NCI-H748 treated with DMSO at 0.1 percent for 48 hours (cell line): ENCODE data around the gene SCRN1.
"Not testable (repeated sequence)": the region's sequence is repeated elsewhere in the genome, so short reads cannot be mapped to it uniquely, and the experiment has no call there.

Experiments used
- DNase-seq: peaks from one replicate; lab custom pipeline; 2025; lab: John Stamatoyannopoulos, UW

Gene SCRN1

DNA sequence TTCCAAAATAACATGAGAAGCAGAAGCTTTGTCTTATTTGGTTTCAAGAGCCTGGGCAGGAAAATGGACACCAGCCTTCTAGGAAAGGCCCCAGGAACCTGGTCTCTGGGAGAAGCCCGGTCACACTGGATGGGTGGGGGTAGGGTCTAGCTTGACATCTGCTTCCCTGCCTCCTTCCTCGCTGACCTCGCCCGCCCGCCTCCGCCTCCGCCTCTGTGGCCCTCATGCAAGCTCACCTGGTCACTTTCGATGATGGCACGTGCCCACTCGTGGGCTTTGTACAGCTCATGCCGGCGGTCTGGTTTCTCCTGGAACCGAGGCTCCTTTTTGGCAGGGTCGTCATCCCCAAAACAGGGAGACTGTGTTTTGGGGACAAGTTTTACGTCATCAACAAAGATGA, 63.4 kb downstream of the SCRN1 start:
- no peak for DNase-seq

DNA sequence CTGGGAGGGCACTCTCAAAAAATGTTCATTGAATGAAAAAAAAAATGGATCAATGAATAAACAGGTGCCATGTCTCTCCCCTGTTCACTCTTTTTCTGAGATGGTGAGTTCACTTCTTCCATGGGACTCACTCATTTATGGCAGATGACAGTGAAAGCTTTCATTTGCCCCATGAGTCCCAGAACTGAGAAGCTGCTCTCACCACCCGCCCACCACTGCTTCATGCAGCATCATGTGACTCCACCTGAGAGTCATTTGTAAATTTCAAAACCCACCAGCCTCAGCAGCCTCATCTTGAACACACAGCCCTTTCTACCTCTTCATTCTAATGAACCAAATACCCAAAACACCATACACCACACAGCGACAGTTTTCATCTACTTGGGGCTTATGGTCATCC, 64.9 kb downstream of the SCRN1 start:
- DNase-seq: no peak

DNA sequence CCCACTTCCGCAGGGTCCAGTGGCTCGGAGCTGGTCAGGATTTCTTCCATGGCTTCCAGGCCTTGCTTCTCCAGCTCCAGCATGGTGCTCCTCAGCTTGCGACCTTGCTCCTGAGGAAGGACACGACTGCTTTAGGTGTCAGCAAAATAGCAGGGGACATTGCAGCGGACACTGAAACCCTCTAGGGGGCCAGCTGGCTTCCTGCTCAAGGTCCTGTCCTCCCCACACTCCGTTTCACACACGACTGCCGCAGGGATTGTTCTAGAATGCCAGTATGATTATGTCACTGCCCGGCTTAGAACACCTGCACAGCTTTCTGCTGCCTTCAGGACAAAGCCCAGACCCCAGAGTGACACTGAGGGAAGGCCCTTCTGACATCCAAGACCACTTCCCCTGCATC, 65.6 kb downstream of the SCRN1 start:
- no peak for DNase-seq

DNA sequence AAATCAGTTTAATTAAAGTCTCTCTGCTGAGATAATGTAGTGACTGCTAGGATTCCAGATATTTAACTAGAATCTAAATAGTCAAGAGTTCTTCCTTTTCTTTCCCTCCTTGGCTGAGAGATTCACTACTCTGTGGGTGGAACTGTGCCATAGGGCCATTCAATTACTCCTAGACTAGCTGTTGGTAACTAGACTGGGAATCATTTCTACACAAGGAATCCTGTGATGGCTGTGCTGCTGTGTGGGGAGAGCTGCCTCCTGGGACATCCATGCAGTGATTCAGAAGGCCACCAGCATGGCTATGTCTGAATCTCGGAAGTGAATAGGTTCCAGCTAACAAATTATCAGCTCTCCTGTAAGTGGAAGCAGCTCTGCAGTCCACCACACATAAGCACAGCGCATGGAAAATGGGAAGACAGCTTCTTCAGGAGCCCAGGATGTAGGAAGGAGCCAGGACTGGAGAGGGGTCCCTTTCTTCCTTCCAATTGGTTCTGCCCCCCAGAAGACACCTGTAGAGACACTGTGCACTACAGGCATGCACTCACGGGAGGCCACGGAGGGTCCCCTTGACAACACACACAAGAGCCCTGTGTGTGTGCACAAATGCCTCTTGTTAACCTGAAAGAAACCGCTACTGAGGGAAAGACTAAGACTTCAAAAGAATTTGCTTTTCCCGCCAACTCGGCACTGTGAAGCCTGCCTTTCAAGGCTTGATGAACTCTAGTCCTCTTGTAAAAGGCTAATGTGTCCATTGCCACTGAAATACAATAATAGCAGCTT, 66.5 kb downstream of the SCRN1 start:
- no peak for DNase-seq

DNA sequence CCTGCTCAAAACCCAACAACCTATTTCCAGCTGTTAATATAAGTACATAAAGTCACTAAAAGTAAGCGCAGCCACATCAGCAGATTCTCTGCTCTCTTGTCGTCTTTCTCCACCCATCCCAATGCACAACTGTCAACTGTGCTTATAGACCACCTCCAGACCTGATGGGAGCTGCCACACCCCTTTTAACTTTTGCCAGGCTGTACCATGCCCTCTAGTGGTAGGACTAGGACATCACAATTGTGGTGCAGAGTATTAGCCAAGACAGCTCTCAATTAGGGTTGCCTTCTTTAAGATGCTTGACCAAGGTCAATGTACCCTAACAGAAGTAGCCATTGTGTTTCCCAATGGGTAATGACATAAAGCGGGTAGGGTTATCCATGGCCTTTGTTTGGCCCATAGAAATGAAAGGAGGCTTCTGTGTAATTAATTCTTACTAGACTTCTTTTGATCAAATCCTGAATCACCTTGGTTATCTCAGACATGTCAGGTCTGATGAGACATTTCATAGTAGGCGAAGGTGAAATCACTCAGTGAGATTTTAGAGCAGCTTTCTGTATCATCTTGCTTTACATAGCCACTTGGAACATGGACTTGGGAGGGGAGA, 68.1 kb downstream of the SCRN1 start:
- DNase-seq: peak; percentile 70

DNA sequence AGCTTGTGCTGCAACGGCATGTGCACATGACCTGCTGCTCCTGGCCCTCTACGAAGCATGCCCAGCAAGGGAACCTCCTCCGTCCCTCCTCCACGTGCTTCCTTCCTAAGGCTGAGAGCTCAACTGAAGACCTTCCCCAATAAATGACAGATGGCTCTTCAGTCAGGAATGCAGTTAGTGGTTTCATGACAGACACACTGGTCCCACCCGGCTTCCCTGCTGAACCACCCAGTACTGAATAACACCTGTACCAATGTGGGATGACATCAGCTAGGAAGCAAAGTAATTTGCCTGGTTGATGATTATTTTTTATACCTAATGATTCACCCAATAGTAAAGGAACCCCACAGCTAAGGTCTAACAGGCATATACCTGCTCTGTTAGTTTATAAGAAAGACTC, 69.1 kb downstream of the SCRN1 start:
- no peak for DNase-seq

DNA sequence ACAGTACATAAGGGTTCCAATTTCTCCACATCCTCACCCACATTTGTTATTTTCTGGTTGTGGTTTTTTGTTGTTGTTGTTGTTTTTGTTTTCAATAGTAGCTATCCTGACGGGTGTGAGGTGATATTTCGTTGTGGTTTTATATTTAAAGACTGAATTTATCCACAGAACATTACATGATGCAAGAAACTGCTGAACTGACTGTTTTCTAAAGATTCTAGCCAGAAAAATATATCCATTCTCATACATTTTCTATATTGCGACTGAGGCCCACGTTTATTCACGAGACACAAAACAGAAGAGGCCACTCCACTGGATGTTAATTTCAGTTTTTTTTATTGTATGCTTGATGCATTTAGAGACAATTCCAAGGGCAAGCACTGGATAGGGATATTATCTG, 69.8 kb downstream of the SCRN1 start:
- no peak for DNase-seq

DNA sequence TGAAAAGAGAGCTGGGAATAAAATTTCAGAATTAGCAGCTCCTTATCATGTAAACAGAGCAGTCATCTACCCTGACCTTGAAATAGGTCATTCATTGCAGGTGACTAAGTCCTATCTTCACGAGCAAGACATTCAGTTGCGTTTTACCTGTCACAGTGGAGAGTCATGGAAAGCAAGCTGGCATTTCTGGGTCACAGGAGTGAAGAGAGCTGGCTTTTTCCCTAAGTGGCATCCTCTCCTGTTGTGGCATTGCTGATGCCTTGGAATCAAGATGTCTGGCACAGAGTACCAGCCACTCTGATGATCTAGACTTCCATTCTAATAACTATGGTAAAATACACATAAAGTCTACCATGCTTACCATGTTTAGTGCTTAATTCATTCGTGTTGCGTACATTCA, 70.8 kb downstream of the SCRN1 start:
- DNase-seq: no peak

DNA sequence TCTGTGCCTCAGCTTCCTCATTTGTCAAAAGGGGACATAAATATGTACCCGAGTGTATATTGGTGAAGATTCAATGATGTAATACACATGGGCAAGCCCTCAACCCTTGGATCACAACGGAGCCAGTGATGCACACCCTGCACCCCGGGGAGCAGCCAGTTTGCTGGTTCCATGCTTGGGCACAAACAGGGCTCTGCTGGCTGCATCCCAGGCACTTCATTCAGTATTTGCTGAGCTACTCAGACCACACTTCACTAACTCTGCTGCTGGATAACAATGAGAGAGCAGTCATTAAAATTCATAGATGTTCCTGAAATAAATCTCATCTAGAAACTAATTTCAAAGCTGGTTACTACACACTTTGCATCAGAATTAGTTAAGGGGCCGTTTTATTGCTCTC, 72.0 kb downstream of the SCRN1 start:
- DNase-seq: no peak

DNA sequence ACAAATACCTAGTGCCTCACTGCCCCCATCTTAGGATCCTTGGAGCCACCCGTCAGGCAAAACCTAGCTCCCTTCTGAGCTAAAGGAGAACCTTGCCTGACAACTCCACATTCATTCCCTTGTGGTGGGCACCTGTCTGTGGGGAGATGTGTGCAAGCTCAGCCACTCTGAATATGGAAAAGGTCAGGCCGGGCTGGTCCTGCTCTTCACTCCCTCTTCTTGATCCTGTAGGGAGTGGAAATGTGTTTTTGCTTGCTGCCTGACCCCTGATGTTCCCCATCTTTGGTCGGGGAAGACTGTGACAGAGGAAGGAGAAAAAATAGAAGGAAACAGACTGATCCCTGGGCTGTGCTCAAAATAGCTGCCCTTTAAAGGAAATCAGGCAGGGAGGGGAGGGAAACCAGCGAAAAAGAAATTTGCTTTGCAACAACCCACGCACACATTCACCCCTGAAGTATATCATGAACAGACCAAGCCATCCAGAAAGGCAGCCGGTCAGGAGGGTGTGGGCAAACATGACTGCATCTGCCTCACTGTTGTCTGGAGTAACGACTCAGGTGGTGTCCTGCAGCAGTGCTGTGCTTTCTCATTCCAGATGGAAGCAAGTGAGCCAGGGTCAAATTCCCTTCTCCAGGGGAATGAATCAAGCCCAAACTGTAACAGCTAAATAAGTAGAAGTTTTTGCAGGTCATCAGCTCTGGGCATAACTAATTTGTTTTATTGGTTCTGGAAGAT, 74.0 kb downstream of the SCRN1 start:
- no peak for DNase-seq

DNA sequence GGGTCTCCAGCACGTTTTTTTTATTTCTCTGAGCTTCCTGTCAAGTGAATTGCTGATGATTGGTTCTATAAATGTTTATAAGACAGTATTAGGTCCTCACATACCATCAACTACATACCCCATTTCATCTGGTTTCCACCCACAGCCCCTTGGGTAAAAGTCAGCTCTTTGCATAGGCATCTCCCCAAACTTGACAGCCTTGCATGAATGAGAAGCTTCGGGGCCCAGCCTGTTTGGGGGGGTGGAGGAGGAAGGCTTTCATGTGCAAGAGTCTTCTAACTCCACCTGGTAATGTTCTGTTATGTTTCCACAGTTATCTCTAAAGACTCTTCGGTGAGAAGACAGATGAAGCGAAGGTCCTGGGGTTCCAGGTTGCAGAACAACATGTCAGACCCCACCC, 75.4 kb downstream of the SCRN1 start:
- DNase-seq: no peak

DNA sequence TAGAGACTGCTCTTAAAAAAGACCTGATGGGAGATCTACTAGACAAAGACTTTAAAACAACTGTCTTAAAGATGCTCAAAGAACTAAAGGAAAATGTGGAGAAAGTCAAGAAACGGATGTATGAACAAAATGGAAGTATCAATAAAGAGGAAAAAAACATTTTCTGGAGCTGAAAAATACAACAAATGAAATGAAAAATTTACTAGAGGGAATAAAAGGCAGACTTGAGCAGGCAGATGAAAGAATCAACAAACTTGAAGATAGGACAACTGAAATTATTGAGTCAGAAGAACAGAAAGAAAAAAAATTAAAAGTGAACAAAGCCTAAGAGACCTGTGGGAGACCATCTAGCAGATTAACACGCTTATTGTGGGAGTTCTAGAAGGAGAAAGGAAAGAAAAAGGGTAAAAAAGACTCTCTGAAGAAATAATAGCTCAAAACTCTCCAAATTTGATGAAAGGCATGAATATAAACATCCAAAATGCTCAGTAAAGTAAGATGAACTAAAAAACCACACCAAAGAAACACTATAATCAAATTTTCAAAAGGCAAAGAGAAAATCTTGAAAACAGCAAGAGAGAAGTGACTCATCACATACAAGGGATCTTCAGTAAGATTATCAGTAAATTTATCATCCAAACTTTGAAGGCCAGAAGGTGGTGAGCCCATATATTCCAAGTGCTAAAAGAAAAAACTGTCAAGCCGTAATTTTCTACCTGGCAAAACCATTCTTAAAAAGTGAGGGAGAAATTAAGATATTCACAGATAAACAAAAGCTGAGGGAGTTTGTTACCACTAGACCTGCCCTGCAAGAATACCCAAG, 83.2 kb downstream of the SCRN1 start:
- DNase-seq: no peak

DNA sequence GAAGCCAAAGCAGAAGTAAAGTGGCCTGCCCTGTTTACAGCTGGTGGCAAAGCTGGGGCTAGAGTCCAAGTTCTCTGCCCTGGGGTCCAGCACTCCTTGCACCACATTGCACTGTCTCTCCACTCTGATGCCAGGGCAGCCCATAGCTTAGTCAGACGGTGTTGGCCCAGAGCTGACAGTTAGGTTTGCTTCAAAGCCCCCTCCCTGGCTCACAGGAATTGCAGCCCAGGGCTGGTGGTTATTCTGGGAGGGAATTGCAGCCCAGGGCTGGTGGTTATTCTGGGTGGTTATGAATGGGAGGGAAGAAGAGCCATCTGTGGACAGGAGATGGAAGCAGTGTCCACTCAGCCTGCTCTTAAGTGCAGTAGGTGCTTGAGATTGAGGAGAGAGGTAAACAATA, 88.9 kb downstream of the SCRN1 start:
- DNase-seq: no peak

DNA sequence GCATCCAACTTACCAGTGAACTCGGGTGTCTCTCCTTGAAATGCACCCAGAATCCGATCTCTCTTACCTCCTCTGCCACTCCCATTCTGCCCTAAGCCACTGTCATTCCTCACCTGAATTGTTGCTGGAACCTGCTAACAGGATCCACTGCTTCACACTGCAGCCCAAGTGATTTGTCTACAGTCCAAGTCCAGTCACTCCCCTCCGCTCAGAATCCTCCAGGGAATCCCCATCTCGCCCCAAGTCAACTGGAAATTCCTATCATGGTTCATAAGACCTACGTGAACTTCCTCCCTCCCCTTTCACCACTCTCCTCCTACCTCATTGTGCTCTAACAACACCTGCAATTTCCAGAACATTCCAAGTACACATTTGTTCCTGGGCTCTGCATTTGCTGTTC, 91.3 kb downstream of the SCRN1 start:
- DNase-seq: no peak

DNA sequence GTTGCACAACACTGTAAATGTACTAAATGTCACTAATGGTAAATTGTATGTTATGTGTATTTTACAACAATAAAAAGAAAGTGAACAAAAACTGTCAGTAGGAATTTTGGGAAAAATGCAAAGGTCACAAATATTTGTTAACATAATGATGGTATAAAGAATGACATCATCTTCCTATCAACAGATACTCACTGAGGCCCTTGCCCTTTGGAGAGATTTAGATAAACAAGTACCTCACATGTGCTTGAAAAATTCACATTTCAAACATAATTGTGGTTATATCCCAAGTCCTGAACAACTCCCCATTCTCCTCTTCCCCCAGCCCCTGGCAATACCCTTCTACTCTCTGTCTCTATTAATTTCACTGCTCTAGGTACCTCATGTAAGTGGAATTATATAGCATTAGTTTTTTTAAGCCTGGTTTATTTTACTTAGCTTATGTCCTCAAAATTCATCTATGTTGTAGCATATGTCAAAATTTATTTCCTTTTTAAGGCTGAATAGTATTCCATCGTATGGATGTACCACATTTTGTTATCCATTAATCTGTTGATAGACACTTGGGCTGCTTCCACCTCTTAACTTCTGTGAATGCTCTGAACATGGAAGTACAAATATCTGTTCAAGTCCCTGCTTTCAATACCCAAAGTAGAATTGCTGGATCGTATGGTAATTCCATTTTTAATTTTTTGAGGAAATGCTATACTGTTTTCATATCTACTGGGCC, 92.8 kb downstream of the SCRN1 start:
- no peak for DNase-seq

DNA sequence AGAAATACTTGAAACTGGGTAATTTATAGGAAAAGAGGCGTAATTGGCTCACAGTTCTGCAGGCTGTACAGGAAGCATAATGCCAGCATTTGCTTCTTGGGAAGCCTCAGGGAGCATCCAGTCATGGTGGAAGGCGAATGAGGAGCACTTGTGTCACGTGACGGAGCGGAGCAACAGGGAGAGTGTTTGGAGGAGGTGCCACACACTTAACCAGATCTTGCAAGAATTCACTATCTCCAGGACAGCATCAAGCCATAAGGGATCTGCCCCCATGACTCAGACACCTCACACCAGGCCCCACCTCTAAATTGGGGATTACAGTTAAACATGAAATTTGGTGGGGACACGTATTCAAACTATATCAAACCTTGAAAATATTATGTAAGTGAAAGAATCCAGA, 94.0 kb downstream of the SCRN1 start:
- DNase-seq: no peak

DNA sequence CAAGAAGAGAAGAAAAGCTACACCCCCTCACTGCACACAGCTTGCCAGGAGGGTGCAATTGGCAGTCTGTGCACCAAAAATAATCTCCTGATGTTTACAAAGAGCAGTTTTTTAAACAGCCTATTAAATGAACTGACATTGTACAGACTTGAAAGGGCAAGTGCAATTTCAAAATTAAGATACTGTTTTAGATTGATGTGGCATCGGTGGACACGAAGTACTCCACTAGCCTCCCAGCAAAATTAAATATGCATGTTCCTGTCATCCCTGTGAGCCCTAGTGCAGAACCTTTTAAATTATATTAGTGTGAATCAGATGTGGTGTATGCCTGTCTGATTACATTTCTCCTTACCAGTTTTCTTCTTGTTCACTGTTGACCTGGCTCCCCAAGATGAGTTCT, 95.3 kb downstream of the SCRN1 start:
- no peak for DNase-seq

DNA sequence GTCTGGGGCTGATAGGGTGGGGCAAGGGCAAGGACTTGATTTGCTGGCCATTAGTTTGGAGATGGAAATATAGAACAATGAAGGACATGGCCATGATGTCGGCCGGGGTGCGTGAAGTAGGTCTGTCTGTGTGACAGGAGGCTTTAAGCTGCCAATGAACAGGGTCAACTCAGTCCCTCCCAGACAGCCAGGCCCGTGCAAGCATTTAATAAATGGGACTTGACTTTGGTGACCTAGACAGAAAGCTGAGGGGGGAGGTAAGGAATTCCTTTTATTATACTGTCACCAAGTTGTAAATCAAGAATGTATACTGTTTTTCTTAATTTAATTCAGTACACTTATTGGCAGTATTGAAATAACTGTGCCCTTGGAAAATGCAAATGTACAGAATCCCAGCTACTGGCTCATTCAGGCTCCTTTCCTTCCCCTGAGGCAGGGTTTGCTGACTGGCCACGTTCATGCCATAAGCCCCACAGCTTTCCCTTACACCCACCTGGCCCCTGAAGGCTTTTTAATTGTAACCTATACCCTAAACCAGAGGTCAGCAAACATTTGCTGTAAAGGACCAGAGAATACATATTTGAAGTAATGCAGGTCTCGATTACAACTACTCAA, 96.1 kb downstream of the SCRN1 start:
- DNase-seq: no peak

DNA sequence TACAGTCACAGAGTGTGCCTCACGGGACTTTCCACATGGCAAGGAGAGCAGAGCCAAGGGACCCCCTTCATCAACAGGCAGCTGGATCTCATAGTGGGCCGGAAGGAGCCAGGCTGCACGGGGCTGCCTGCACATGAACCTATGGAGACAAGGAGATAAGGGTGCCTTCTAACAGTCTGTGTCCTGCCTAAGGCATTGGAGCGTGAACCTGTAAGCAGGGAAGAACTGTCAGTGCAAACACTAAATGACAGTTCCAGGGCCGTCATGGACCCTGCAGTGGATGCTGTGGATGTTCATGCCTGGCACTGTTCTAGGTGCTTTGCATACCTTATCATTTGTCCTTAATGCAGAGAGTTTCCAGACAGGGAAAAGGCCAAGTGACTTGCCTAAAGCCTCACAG, 97.4 kb downstream of the SCRN1 start:
- DNase-seq: no peak

DNA sequence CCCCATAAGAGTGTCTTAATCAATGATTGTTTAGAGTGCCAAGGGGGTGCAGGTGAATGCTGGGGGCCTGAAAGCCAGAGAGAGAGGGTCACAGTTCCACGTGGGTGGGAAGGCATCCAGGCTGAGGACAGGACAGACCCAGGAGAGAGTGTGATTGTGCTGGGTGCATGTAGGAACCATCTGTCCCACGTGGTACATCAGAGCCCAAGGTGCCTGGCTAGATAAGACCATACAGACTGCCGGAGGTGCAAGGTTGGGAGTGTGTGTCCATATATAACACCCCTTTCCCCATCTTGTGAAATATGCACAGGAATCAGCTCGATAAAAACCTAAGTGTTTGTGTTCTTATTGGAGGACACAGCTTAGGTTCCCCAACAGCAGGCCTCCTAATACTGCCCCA, 97.8 kb downstream of the SCRN1 start:
- DNase-seq: no peak

DNA sequence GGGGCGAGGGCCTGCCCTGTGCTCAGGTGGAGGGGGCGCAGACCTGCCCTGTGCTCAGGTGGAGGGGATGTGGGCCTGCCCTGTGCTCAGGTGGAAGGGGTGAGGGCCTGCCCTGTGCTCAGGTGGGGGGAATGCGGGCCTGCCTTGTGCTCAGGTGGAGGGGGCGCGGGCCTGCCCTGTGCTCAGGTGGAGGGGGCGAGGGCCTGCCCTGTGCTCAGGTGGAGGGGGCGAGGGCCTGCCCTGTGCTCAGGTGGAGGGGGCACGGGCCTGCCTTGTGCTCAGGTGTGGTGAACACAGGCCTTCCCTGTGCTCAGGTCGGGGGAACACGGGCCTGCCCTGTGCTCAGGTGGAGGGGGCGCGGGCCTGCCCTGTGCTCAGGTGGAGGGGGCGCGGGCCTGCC, 98.8 kb downstream of the SCRN1 start:
- not testable (repeated sequence) for DNase-seq
